Heart left ventricle (tissue), 16 donors: ENCODE measurements around the gene SH3PXD2A. TPM values are rescaled to one million over a fixed set of nuclear protein-coding genes. Genes with fewer than 3 reads are reported as not detected.

Source experiments
- ATAC-seq, 4 donors: fragments of 200-7000 bp; cut with Tn5 transposase; one replicate each; pipeline ENCODE4 v1.9.1; 2020 to 2022; ENCODE audit warnings: moderate library complexity in 4 of 4, mild to moderate bottlenecking in 3 of 4, moderate number of reproducible peaks in 1 of 4
- DNase-seq, 5 donors: peaks; one replicate each; pipeline ENCODE4 v3.0.0-alpha.2; 2020
- H3K27ac ChIP-seq, 12 donors: fragments of 200-600 bp; sonication (generic) in 4 of 12; one replicate each; pipeline versions ENCODE4 v1.5.0 to v1.8.0; 2016 to 2022; ENCODE audit warnings: mild to moderate bottlenecking in 2 of 12
- H3K27me3 ChIP-seq, 9 donors: fragments of 200-600 bp; sonication (generic) in 2 of 9; one replicate each; pipeline versions ENCODE4 v1.5.1 to v1.8.0; 2016 to 2022; ENCODE audit warnings: mild to moderate bottlenecking in 3 of 9
- H3K36me3 ChIP-seq, 9 donors: fragments of 200-600 bp; sonication (generic) in 2 of 9; one replicate each; pipeline versions ENCODE4 v1.5.0 to v1.8.0; 2018 to 2022; ENCODE audit warnings: mild to moderate bottlenecking in 2 of 9
- H3K4me1 ChIP-seq, 12 donors: fragments of 200-600 bp; sonication (generic) in 4 of 12; one replicate each; pipeline versions ENCODE4 v1.5.0 to v1.8.0; 2016 to 2022; ENCODE audit warnings: mild to moderate bottlenecking in 3 of 12
- H3K4me3 ChIP-seq, 12 donors: fragments of 200-600 bp; sonication (generic) in 4 of 12; one replicate each; pipeline versions ENCODE4 v1.5.0 to v1.8.0; 2017 to 2022; ENCODE audit warnings: mild to moderate bottlenecking in 9 of 12, moderate library complexity in 4 of 12
- H3K9me3 ChIP-seq, 12 donors: fragments of 200-600 bp; sonication (generic) in 4 of 12; one replicate each; pipeline versions ENCODE4 v1.5.0 to v1.8.0; 2016 to 2022; ENCODE audit warnings: mild to moderate bottlenecking in 1 of 12
- CTCF ChIP-seq, 12 donors: fragments of 200-600 bp; sonication (generic) in 4 of 12; IDR thresholded peaks; one replicate each; pipeline versions ENCODE4 v1.5.0 to v1.8.0; 2018 to 2022; ENCODE audit warnings: antibody characterized with exemption in 12 of 12, mild to moderate bottlenecking in 5 of 12
- POLR2A ChIP-seq, 2 donors: fragments of 450-650 bp; IDR thresholded peaks; one replicate each; pipeline ENCODE4 v1.6.1; 2017; ENCODE audit warnings: antibody characterized with exemption in 2 of 2, mild to moderate bottlenecking in 2 of 2, moderate library complexity in 2 of 2
- WGBS, 4 donors: extraction: QIAGEN DNeasy Blood & Tissue Kit in 2 of 4; methylation state at CpG; one replicate each; pipeline versions ENCODE4 v1.1.5 to v1.1.7; 2013 to 2018; 5-methylcytosine and 5-hydroxymethylcytosine counted together
- intact Hi-C, 10 donors: fragments of 100-400 bp; cut with DNase I; formaldehyde crosslinking; loops; one replicate each; pipeline versions ENCODE4 v1.11.1 to v1.14.2; 2022
- polyA plus RNA-seq, 2 donors: library from polyadenylated mRNA; stranded (reverse); fragments of 200-250 nt; gene quantifications; one replicate each; pipeline ENCODE4 v1.2.3, GENCODE V29; 2013
- total RNA-seq, 9 donors: library from RNA; depleted of rRNA in 2 of 9; stranded (reverse); fragments of >200 nt in 2 of 9; fragmentation: NEBNext Ultra II Directional in 3 of 9; extraction: Animal tissue kit (Norgen Biotek cat#: 25700) in 3 of 9; gene quantifications; one replicate each; pipeline versions ENCODE4 v1.1.0 to v1.2.4, GENCODE V29; 2016 to 2023
- donor health status: ischemic (EF 13 %, LVEDD 7.1; RV severe dilation, severe dysfunction).
- donor health status: healthy with polysubstance abuse.
- donor health status: DM: no; HTN: yes; CAD: no.
- donor health status: DM: no; HTN: no; CAD: no.
- donor health status: ischemic (EF 25% LVEDD 6.9; RV normal size, moderate dysfunction).
- donor health status: ischemic (EF 25% LVEDD 5.7; RV mildly dilated, moderate dysfunction).
- donor health status: healthy.
- donor health status: DM: yes; HTN: yes; CAD: no.
- donor health status: ischemic (EF 35%, LVEDD 5.7; RV mildly dilated, moderate dysfunction).
- donor health status: nonischemic (EF 11% LVEDD 7.7; RV severe dilation, severe dysfunction).
- donor health status: DM: yes; HTN: yes; CAD: no.
- donor health status: PGD.
- donor health status: ischemic (EF 29% LVEDD 5.4; RV normal size, mild dysfunction).
- donor health status: nonischemic (EF 23%, LVEDD 6.1; RV moderate dilation, normal function).

Gene SH3PXD2A
- total and polyA plus RNA-seq, 11 donors: 11.8 to 43.4 (median 31.1) TPM

- H3K4me1 ChIP-seq: peaks cover 0 to 15% (median 0%) of the 10 kb centered on the region in 12 donors
- intact Hi-C loops: no loop called here
- no peaks in the 10 kb centered on the region for H3K9me3 ChIP-seq
- WGBS, 4 donors: 75 to 83% (median 79%) methylated on average over 6 of the region's 6 CpGs
- ATAC-seq (no peak), DNase-seq (no peak)
- H3K27me3 ChIP-seq: no peaks in the 10 kb centered on the region
- no peak overlapping the region for H3K4me3 ChIP-seq
- TF ChIP-seq POLR2A (IDR thresholded peaks at IDR 0.05) (no peak), CTCF (IDR thresholded peaks at IDR 0.05) (no peak)
- no peak overlapping the region for H3K27ac ChIP-seq
- H3K36me3 ChIP-seq: no peaks in the 10 kb centered on the region
Measured at GRCh38 chr10:103706762-103707161, 148.6 kb downstream of the SH3PXD2A start.

- no peaks in the 10 kb centered on the region for H3K36me3 ChIP-seq
- no peak for ATAC-seq
- H3K9me3 ChIP-seq: no peaks in the 10 kb centered on the region
- TF ChIP-seq POLR2A (IDR thresholded peaks at IDR 0.05) (no peak), CTCF (IDR thresholded peaks at IDR 0.05) (no peak)
- DNase-seq: no peak
- H3K27ac ChIP-seq: no peak overlapping the region
- 83 to 87% (median 87%) methylated on average over 5 of the region's 5 CpGs for WGBS, 4 donors
- H3K27me3 ChIP-seq: no peaks in the 10 kb centered on the region
- peaks cover 0 to 15% (median 0%) of the 10 kb centered on the region in 12 donors for H3K4me1 ChIP-seq
- H3K4me3 ChIP-seq: no peak overlapping the region
- intact Hi-C loops: no loop called here
Measured at GRCh38 chr10:103706047-103706446, 149.3 kb downstream of the SH3PXD2A start.

GRCh38 chr10:103703941-103704919 is 151.1 kb downstream of the SH3PXD2A start:
- no peaks in the 10 kb centered on the region for H3K36me3 ChIP-seq
- DNase-seq (no peak), ATAC-seq (no peak)
- no peaks in the 10 kb centered on the region for H3K9me3 ChIP-seq
- no peaks in the 10 kb centered on the region for H3K27me3 ChIP-seq
- H3K4me1 ChIP-seq: peaks cover 0 to 15% (median 0%) of the 10 kb centered on the region in 12 donors
- no peak overlapping the region for H3K27ac ChIP-seq
- no peak overlapping the region for H3K4me3 ChIP-seq
- 70 to 83% (median 71%) methylated on average over 7 to 13 of the region's 13 CpGs for WGBS, 4 donors
- intact Hi-C loops: no loop called here
- TF ChIP-seq CTCF (IDR thresholded peaks at IDR 0.05) (no peak), POLR2A (IDR thresholded peaks at IDR 0.05) (no peak)

- no peak for DNase-seq
- Histone ChIP-seq H3K27ac (no peak overlapping the region), H3K36me3 (no peaks in the 10 kb centered on the region), H3K4me1 (peaks cover 0 to 12% (median 5%) of the 10 kb centered on the region in 12 donors), H3K9me3 (no peaks in the 10 kb centered on the region), H3K4me3 (no peak overlapping the region), H3K27me3 (no peaks in the 10 kb centered on the region)
- intact Hi-C loops: no loop called here
- ATAC-seq: no peak
- TF ChIP-seq POLR2A (IDR thresholded peaks at IDR 0.05) (no peak), CTCF (IDR thresholded peaks at IDR 0.05) (no peak)
- WGBS, 4 donors: 37 to 69% (median 51%) methylated on average over 1 of the region's 1 CpG
Measured at GRCh38 chr10:103701380-103702222, 153.8 kb downstream of the SH3PXD2A start.
